ENCODE results near the gene EPHA4.

EPHA4 gene

DNA sequence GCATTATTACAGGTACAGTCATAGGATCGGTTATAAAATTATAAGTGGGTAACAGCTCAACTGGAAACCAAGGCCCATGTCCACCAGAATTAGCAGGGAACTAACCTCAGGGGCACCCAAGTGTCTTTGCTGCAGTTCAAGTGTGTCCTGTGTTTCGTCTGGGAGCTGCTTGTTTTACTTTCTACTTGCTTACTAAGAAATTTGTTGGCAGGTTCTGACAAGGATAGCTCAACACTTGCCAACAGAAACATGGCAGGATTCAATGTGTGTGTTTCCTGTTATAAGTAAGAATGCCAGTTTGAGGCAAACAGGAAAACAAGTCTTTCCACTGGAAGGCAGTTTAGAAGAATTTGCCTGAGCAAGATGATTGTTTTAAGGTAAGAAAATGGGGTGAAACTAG lies 104.5 kb downstream of the EPHA4 start:
- no peak for DNase-seq

DNA sequence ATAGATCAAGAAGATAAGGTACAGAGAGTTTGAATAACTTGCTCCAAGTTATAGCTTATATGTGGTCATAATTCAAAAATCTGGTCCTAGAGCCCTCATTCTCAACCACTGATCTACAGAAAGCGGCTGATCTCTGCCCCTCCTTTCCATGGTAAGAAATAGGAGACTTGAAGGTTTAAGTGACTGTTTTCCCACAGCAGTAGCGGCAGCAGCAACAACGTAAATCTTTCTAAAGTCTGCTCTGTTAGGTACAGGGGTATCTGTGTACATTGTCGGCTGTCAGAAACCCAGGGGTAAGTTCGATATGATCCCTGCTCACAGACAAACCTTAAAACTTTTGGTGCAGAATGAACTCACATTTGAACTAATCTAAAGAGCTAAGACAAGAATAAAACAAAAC lies 105.4 kb downstream of the EPHA4 start:
- DNase-seq = no peak

- DNase-seq = no peak
These were observed 106.3 kb downstream of the EPHA4 start for GRCh38 chr2:221465776-221466175.

- DNase-seq = no peak
These were observed 107.1 kb downstream of the EPHA4 start for GRCh38 chr2:221464971-221465370.

- no peak for DNase-seq
These were observed 108.7 kb downstream of the EPHA4 start for GRCh38 chr2:221463241-221463896.

DNA sequence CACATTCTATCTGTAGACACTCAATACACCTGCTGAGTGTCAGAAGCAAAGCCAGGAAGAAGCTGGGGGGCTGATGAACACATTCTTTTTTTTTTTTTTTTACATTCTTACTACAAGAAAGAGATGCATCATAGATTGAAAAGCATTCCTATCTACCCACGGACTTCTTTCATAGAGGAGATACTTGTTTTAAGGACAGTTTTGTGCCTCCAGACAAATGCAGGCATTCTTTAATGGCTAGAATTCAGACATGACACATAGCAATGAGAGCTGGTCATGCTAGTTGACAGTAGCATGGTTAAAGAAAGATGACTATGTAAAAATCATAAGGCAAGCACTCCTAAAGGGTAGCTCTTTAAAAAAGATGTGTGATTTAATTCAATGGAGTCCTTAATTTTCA lies 110.2 kb downstream of the EPHA4 start:
- DNase-seq = no peak

DNA sequence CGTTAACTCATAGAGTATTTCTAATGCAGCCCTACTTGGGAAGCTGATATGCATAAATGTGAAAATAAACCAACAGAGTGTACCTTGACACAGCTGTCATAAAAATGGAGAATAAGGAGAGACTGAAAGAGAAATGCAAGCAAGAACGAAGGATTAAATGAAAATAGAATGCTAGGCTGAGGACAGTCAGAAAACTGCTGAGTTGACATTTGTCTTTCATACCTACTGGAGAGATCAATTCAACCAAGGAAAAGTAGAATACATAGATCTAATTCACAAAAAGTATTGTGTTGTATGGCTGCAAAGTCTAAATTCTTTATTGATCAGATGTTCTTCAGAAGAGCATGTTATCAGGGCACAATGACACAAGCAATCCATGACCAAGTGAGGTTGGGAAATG lies 112.0 kb downstream of the EPHA4 start:
- DNase-seq = no peak

GRCh38 chr2:221458578-221458977 lies 113.5 kb downstream of the EPHA4 start:
- DNase-seq = no peak

DNA sequence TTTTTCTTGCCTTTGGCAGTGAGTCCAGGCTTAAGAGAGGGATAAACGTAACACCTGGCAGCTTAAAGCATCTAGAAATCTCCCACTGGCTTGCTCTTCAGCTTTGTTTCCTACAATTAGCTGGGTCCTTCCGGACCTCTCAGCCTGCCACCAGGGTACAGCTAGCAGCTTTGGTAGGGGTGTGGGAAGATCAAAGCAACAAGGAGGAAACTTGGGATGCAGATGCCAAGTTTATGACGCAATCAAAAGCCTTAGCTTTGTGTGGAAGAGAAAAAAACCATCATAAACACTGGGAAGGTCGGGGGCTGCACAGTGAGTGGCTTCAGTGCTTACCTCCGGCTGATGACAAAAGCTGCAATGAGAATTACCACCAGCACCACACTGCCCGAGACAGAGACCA lies 116.9 kb downstream of the EPHA4 start:
- DNase-seq = no peak

GRCh38 chr2:221454459-221455105 lies 117.5 kb downstream of the EPHA4 start:
- DNase-seq = no peak

DNA sequence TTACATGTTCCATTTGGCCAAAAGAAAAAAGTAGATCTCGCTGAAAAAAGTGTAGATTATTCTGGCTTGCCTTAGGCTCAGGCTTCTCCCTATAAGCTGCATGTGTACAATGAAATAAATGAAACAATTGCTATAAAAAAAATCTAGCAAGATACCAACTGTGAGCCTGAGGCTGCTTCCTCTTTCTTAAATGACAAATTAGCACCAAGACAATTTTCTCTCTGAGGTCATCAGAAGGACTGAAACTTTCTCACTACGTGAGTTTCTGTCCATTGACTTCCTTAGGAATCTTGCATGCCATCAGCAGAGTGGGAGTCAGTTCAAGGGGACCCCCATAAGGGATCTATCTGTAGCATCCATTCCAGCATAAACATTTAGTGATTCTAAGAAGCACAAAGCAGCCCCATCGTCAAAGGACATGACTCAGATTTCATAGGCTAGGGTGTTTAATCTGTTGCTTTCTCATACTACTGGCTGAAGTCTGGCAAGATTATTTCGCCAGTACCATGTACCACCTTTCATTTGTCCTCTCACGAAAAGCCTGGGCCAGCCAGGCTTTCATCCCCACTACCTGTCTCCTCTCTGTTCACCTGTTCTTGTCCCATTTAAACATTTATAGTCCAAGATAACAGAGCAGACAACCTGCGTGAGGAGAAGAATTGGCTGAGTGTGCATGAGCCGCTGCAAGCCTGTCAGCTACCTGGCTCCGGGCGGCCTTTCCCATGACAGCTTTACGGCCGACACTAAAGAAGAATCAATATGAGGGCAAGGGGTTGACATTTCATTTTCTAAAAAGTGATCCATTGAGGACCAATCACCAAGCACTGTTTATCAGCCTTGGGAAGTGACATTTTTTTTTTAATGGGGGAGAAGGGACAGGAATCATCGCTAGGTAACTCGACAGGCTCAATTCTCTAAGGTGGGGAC lies 120.0 kb downstream of the EPHA4 start:
- no peak for DNase-seq

GRCh38 chr2:221450280-221450679 lies 121.8 kb downstream of the EPHA4 start:
- no peak for DNase-seq

- DNase-seq = no peak
These were observed 122.7 kb downstream of the EPHA4 start for GRCh38 chr2:221449406-221449805.

DNA sequence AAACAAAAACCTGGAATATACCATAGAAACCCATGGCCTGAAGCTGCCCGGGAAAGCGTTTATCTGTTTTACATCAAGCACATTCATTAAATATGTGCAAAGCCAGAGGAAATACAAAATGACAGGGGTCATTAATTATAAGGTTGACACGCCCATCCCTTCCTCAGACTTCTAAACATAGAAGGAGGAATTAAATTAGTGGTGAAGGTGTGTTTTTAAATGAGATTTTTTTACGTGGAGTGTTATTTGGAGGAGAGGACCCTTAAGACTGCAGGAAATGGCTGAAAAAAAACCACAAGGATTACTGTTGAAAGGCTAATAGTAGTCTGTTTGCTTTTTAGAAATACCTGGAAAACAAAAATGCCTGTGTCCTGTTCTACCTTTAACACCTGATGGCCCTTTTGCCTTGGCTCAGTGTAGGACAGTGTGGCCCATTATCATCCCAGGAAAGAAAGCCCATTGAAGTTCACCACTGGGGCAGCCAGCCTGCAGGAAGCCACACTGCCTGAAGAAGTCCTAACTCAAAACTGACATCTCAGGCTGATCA lies 123.2 kb downstream of the EPHA4 start:
- DNase-seq = no peak

GRCh38 chr2:221448057-221448843 lies 123.9 kb downstream of the EPHA4 start:
- DNase-seq = no peak

DNA sequence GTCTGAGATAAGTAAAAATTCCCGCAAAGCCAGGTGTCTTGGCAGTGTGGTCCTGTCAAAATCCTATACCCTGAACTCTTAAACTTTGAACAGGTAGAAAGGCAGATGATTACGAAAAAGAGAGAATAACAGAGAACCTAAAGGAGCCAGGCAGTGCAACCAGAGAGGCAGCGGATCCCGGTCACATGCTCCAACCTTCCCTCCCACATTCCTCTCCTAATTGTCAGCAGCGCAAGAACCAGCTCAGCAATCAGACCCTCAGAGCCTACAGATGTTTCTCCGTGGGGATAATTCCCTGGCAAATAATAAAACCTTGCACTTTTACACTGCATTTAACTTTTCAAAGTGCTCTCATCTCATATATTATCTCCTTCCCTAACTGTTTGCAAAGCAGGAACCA lies 124.8 kb downstream of the EPHA4 start:
- DNase-seq = no peak

DNA sequence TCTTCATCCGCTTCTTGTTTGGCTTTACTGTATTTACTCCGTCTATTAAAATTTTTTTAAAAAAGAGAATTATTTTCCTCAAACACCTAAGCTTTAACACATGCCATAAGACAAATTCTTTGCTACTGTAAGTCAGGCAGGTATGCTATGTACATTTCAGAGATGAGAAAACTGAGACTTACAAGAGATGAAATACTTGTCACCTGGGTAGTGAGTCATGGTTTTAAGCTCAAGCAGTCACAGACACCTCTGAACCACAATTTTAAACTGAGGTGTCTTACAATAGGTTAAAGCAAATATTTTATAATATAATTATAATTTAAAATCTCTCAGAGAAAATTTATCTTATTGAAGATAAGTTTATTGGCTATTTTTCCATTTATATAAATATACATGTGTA lies 126.0 kb downstream of the EPHA4 start:
- no peak for DNase-seq

GRCh38 chr2:221444106-221444505 lies 128.0 kb downstream of the EPHA4 start:
- no peak for DNase-seq

- DNase-seq = no peak
These were observed 128.5 kb downstream of the EPHA4 start for GRCh38 chr2:221443645-221444044.

GRCh38 chr2:221442128-221442527 lies 130.0 kb downstream of the EPHA4 start:
- DNase-seq = no peak

GRCh38 chr2:221439761-221440479 lies 132.2 kb downstream of the EPHA4 start:
- no peak for DNase-seq

DNA sequence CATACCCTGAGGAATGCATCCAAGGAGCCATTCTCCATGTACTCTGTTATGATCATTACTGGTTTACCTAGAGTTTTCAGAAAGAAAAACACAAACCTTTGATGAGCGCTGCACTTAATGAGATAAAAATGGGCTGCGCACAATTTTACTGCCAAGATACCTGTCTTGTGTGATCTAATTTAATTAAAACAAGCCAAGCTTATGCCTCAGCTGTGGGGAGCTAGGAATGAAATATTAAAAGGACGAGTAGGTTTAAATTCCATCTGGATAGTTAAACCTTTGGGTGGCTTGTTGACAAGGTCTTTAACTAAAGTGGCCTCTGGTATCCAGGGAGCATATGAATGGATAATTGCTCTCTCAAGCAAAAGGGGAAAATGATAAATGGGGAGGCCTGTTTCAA lies 135.0 kb downstream of the EPHA4 start:
- no peak for DNase-seq
